ENCODE measurements around the gene MAGI1.

Gene MAGI1

GRCh38 chr3:66039590-66039887 lies 821 bp upstream of the MAGI1 start:
- TF ChIP-seq, protein P1, sequence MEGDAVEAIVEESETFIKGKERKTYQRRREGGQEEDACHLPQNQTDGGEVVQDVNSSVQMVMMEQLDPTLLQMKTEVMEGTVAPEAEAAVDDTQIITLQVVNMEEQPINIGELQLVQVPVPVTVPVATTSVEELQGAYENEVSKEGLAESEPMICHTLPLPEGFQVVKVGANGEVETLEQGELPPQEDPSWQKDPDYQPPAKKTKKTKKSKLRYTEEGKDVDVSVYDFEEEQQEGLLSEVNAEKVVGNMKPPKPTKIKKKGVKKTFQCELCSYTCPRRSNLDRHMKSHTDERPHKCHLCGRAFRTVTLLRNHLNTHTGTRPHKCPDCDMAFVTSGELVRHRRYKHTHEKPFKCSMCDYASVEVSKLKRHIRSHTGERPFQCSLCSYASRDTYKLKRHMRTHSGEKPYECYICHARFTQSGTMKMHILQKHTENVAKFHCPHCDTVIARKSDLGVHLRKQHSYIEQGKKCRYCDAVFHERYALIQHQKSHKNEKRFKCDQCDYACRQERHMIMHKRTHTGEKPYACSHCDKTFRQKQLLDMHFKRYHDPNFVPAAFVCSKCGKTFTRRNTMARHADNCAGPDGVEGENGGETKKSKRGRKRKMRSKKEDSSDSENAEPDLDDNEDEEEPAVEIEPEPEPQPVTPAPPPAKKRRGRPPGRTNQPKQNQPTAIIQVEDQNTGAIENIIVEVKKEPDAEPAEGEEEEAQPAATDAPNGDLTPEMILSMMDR (IDR thresholded peaks at IDR 0.05; ENCODE audit: low read depth, low read length), result no peak; the same call in 1 of the 2 replicates
- no peak for DNase-seq (ENCODE audit: extremely low read depth, low read depth)

GRCh38 chr3:66038384-66038725 lies 363 bp downstream of the MAGI1 start:
- DNase-seq (ENCODE audit: extremely low read depth, low read depth), result no peak
- TF ChIP-seq, protein P1 (IDR thresholded peaks at IDR 0.05; ENCODE audit: low read depth, low read length), result no peak

DNA sequence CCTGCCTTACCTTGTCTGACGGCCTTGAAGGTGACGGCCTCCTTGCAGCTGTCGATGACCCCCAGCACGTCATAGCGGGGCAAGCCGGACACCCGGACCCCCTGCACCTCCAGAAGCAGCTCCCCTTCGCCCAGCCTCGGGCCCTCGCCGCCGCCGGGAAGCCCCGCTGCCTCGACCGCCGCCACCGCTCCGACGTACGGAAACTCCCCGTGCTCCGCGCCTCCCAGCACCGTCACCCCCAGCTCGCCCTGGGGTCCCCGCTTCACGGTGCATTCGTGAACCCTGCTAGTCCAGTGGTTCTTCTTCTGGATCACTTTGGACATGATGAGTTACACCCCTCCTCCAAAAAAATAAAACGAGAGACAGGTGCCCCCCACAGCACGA lies 740 bp downstream of the MAGI1 start:
- no peak for DNase-seq (ENCODE audit: extremely low read depth, low read depth)
- TF ChIP-seq, protein P1 (IDR thresholded peaks at IDR 0.05; ENCODE audit: low read depth, low read length), result no peak; the same call in 1 of the 2 replicates

- TF ChIP-seq, protein P1 (IDR thresholded peaks at IDR 0.05; ENCODE audit: low read depth, low read length), result peak; percentile 35
Observed at GRCh38 chr3:66037330-66037985, 1.3 kb downstream of the MAGI1 start.

DNA sequence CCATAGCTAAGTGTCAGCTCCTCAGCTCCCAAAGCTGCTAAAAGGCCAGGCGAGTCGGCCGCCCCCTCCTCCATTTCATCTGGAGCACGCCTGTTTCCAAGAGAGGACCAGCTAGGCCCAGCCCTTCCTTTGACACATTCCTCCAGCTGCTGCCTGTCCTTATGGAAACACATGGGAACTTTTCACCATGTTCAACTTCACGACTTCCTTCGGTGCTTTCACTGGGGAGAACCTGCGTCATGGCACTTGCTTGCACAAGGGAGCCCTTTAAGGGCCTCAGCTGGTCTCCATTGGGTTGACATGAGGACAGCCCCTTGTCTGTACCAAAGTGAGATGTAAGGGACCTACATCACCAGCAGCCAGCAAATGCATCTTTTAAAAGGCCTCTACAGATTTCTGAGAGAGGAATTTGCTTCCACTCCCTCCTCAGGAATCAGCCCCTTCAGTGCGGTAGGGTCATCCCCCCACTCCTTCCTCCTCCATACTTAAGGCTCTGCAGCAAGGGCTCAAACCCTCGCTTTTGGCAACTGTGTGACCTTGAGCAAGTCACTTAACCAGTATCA lies 2.1 kb downstream of the MAGI1 start:
- TF ChIP-seq, protein P1 (IDR thresholded peaks at IDR 0.05; ENCODE audit: low read depth, low read length), result no peak
- no peak for DNase-seq (ENCODE audit: extremely low read depth, low read depth)

More at GRCh38 chr3:66037330-66037985, 1.3 kb downstream of the MAGI1 start:
- DNase-seq (ENCODE audit: extremely low read depth, low read depth), result no peak

- TF ChIP-seq, protein P1 (IDR thresholded peaks at IDR 0.05; ENCODE audit: low read depth, low read length), result no peak
- DNase-seq (ENCODE audit: extremely low read depth, low read depth), result no peak
Observed at GRCh38 chr3:66035763-66036477, 2.8 kb downstream of the MAGI1 start.
